Measurements from ENCODE around the gene MORN3. TPM values are rescaled to one million over a fixed set of nuclear protein-coding genes. Genes with fewer than 3 reads are reported as not detected.
"Not testable (repeated sequence)": the region's sequence is repeated elsewhere in the genome, so short reads cannot be mapped to it uniquely, and the experiment has no call there.

The MORN3 gene
- total RNA-seq, 1 donor, result 1.4 TPM

- H3K4me2 ChIP-seq (ENCODE audit: insufficient read depth, low read length), result peak overlapping the region; percentile 88
- H3K4me3 ChIP-seq (ENCODE audit: insufficient read depth, low read length), result peak overlapping the region; percentile 95
- no peaks in the 10 kb centered on the region for H3K9me3 ChIP-seq (ENCODE audit: low read depth, low read length)
- peaks cover 25% of the 10 kb centered on the region for H3K79me2 ChIP-seq (ENCODE audit: insufficient read depth, low read length)
- H3K27ac ChIP-seq (ENCODE audit: low read depth, low read length), result peak overlapping the region; percentile 76
- no peaks in the 10 kb centered on the region for H3K27me3 ChIP-seq (ENCODE audit: insufficient read depth, low read length)
- no peaks in the 10 kb centered on the region for H3K36me3 ChIP-seq (ENCODE audit: insufficient read depth, low read length)
- no peak for TF ChIP-seq CTCF (IDR thresholded peaks at IDR 0.05; ENCODE audit: extremely low read depth, low read depth, low read length)
- H2AFZ ChIP-seq (ENCODE audit: low read length), result peak overlapping the region; percentile 74
- peaks cover 8% of the 10 kb centered on the region for H4K20me1 ChIP-seq (ENCODE audit: insufficient read depth, low read length)
- peaks cover 27% of the 10 kb centered on the region for H3K4me1 ChIP-seq (ENCODE audit: insufficient read depth, low read length)
- no peak for DNase-seq (ENCODE audit: insufficient read length, low spot score, missing footprints)
Observed at GRCh38 chr12:121711361-121712189, 42.1 kb upstream of the MORN3 start.

GRCh38 chr12:121709478-121709961 lies 40.1 kb upstream of the MORN3 start:
- Histone ChIP-seq H3K27ac (ENCODE audit: low read depth, low read length) (no peak overlapping the region), H3K79me2 (ENCODE audit: insufficient read depth, low read length) (peaks cover 15% of the 10 kb centered on the region), H3K27me3 (ENCODE audit: insufficient read depth, low read length) (no peaks in the 10 kb centered on the region), H4K20me1 (ENCODE audit: insufficient read depth, low read length) (peaks cover 5% of the 10 kb centered on the region), H3K9me3 (ENCODE audit: low read depth, low read length) (no peaks in the 10 kb centered on the region), H2AFZ (ENCODE audit: low read length) (no peak overlapping the region), H3K4me1 (ENCODE audit: insufficient read depth, low read length) (peaks cover 19% of the 10 kb centered on the region), H3K4me3 (ENCODE audit: insufficient read depth, low read length) (no peak overlapping the region), H3K4me2 (ENCODE audit: insufficient read depth, low read length) (no peak overlapping the region), H3K36me3 (ENCODE audit: insufficient read depth, low read length) (no peaks in the 10 kb centered on the region)
- no peak for TF ChIP-seq CTCF (IDR thresholded peaks at IDR 0.05; ENCODE audit: extremely low read depth, low read depth, low read length)
- no peak for DNase-seq (ENCODE audit: insufficient read length, low spot score, missing footprints)

GRCh38 chr12:121709064-121709424 lies 39.6 kb upstream of the MORN3 start:
- not testable (repeated sequence) for H3K4me2 ChIP-seq (ENCODE audit: insufficient read depth, low read length); H3K27me3 ChIP-seq (ENCODE audit: insufficient read depth, low read length)

GRCh38 chr12:121708313-121709063 lies 39.0 kb upstream of the MORN3 start:
- H3K4me2 ChIP-seq (ENCODE audit: insufficient read depth, low read length), result no peak overlapping the region
- no peak overlapping the region for H3K27ac ChIP-seq (ENCODE audit: low read depth, low read length)
- no peak overlapping the region for H2AFZ ChIP-seq (ENCODE audit: low read length)
- no peaks in the 10 kb centered on the region for H4K20me1 ChIP-seq (ENCODE audit: insufficient read depth, low read length)
- peaks cover 13% of the 10 kb centered on the region for H3K4me1 ChIP-seq (ENCODE audit: insufficient read depth, low read length)
- DNase-seq (ENCODE audit: insufficient read length, low spot score, missing footprints), result no peak
- no peaks in the 10 kb centered on the region for H3K9me3 ChIP-seq (ENCODE audit: low read depth, low read length)
- no peaks in the 10 kb centered on the region for H3K27me3 ChIP-seq (ENCODE audit: insufficient read depth, low read length)
- H3K79me2 ChIP-seq (ENCODE audit: insufficient read depth, low read length), result peaks cover 8% of the 10 kb centered on the region
- no peaks in the 10 kb centered on the region for H3K36me3 ChIP-seq (ENCODE audit: insufficient read depth, low read length)
- TF ChIP-seq CTCF (IDR thresholded peaks at IDR 0.05; ENCODE audit: extremely low read depth, low read depth, low read length), result no peak
- no peak overlapping the region for H3K4me3 ChIP-seq (ENCODE audit: insufficient read depth, low read length)

More at GRCh38 chr12:121709064-121709424, 39.6 kb upstream of the MORN3 start:
- Histone ChIP-seq H3K79me2 (ENCODE audit: insufficient read depth, low read length) (peaks cover 14% of the 10 kb centered on the region), H3K4me1 (ENCODE audit: insufficient read depth, low read length) (peaks cover 18% of the 10 kb centered on the region)
- not testable (repeated sequence) for H3K36me3 ChIP-seq (ENCODE audit: insufficient read depth, low read length); H4K20me1 ChIP-seq (ENCODE audit: insufficient read depth, low read length); H3K4me3 ChIP-seq (ENCODE audit: insufficient read depth, low read length); H3K27ac ChIP-seq (ENCODE audit: low read depth, low read length); DNase-seq (ENCODE audit: insufficient read length, low spot score, missing footprints); H3K9me3 ChIP-seq (ENCODE audit: low read depth, low read length); H2AFZ ChIP-seq (ENCODE audit: low read length)
